SU-DHL-6 (cell line): ENCODE data around the gene TNS3.

Experiments used
- CTCF ChIP-seq: fragments of 200-600 bp; sonication (generic); IDR thresholded peaks from one replicate; pipeline ENCODE4 v1.5.1; 2017; ENCODE audit warnings: antibody characterized with exemption, mild to moderate bottlenecking, low read length, moderate library complexity; ENCODE audit not compliant: insufficient read depth, poor library complexity, severe bottlenecking
- EZH2phosphoT487 ChIP-seq: fragments of 200-600 bp; sonication (generic), shearing (Covaris generic); conservative IDR thresholded peaks from 2 replicates; pipeline ENCODE4 v1.6.1; 2018; ENCODE audit warnings: mild to moderate bottlenecking, antibody characterized with exemption, low read length, moderate library complexity, mixed read lengths

- TF ChIP-seq EZH2phosphoT487 (no peak), CTCF (no peak)
These were observed 115.1 kb downstream of the TNS3 start for GRCh38 chr7:47466832-47467231.
